ENCODE data around the gene LYAR.

Gene LYAR

GRCh38 chr4:4315461-4316149 is 25.7 kb upstream of the LYAR start:
- no peak for DNase-seq

GRCh38 chr4:4311193-4311592 is 21.2 kb upstream of the LYAR start:
- DNase-seq = no peak

- DNase-seq = no peak
Observed at GRCh38 chr4:4308800-4309441, 19.0 kb upstream of the LYAR start.

GRCh38 chr4:4306920-4307319 is 17.0 kb upstream of the LYAR start:
- DNase-seq = no peak

GRCh38 chr4:4302416-4302815 is 12.5 kb upstream of the LYAR start:
- no peak for DNase-seq

GRCh38 chr4:4302001-4302400 is 12.0 kb upstream of the LYAR start:
- DNase-seq = no peak

- DNase-seq = no peak
Observed at GRCh38 chr4:4299006-4299405, 9.1 kb upstream of the LYAR start.

GRCh38 chr4:4296283-4296846 is 6.4 kb upstream of the LYAR start:
- DNase-seq = no peak

- no peak for DNase-seq
Observed at GRCh38 chr4:4293279-4293678, 3.3 kb upstream of the LYAR start.

GRCh38 chr4:4289597-4289940 is 385 bp downstream of the LYAR start:
- DNase-seq = no peak

GRCh38 chr4:4289055-4289454 is 899 bp downstream of the LYAR start:
- DNase-seq = no peak

- DNase-seq = no peak
Observed at GRCh38 chr4:4288098-4288497, 1.9 kb downstream of the LYAR start.

- DNase-seq = no peak
Observed at GRCh38 chr4:4284827-4285618, 4.9 kb downstream of the LYAR start.

- DNase-seq = no peak
Observed at GRCh38 chr4:4281787-4282186, 8.2 kb downstream of the LYAR start.

GRCh38 chr4:4277531-4277930 is 12.4 kb downstream of the LYAR start:
- DNase-seq = no peak

GRCh38 chr4:4274226-4274625 is 15.7 kb downstream of the LYAR start:
- DNase-seq = no peak

GRCh38 chr4:4271912-4272311 is 18.0 kb downstream of the LYAR start:
- DNase-seq = no peak

GRCh38 chr4:4270529-4270928 is 19.4 kb downstream of the LYAR start:
- DNase-seq = no peak

GRCh38 chr4:4269856-4270255 is 20.1 kb downstream of the LYAR start:
- no peak for DNase-seq

GRCh38 chr4:4269331-4269731 is 20.6 kb downstream of the LYAR start:
- no peak for DNase-seq

GRCh38 chr4:4268776-4269175 is 21.2 kb downstream of the LYAR start:
- DNase-seq = no peak

GRCh38 chr4:4267981-4268380 is 22.0 kb downstream of the LYAR start:
- DNase-seq = no peak

- DNase-seq = no peak
Observed at GRCh38 chr4:4260185-4260751, 29.7 kb downstream of the LYAR start.
